GM18517 (cell line): Measurements from ENCODE around the gene TMEM108.
A peak's percentile ranks its signal among the peaks of the same experiment; 100 is the strongest.

Experiments used
- ATAC-seq: cut with Tn5 transposase; IDR thresholded peaks from one replicate; pipeline ENCODE4 v1.9.1; 2021; ENCODE audit warnings: mild to moderate bottlenecking, moderate library complexity; ENCODE audit not compliant: unreplicated experiment

The TMEM108 gene

DNA sequence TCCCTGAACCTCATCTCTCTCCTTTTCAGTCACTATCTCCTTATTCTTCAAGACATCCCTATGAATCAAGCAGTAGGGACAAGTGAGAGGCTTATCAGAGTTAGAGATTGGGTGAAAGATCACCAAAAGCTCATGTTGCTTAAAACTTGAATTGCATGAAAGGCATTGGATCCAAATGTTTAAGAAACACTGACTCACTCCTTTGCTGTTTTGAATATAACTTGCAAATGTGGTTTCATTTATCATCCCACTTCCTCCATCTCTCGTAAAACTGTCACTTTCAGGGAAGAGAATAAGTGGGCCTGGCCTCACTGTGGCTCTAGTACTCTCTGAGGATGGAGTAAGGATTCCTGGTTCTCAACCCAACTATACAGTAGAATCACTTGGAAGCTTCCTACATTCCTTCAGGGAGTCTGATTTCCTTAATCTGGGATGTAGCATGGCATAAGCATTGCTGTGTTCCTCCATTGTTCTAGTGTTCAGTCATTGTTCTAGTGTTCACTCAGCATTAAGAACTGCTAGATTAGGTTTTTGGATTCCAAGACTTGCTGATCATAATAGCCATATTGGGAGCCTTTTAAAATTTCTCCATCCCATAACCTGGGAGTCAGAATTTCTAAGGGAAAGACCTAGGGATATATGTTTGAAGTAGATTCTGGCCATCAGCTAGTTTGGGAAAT is 171.8 kb downstream of the TMEM108 start:
- no peak for ATAC-seq

DNA sequence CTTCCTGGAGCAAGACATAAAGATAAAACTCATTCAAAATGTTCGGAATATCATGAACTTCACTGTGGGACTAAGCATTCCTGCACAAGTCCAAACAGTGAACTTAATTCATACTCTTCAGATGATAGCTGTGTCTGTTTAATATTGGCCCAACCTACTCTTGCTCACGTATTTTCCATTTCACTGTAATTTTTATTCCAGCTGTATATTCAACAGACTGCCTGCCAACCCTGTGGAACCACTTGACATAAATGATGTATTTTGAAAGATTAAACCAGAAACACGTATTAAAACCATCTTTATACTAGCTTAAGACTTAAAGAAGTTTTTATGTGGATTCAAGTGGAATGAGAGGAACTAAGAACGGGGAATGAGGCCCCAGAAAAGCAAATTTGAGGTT is 172.5 kb downstream of the TMEM108 start:
- ATAC-seq, result no peak

DNA sequence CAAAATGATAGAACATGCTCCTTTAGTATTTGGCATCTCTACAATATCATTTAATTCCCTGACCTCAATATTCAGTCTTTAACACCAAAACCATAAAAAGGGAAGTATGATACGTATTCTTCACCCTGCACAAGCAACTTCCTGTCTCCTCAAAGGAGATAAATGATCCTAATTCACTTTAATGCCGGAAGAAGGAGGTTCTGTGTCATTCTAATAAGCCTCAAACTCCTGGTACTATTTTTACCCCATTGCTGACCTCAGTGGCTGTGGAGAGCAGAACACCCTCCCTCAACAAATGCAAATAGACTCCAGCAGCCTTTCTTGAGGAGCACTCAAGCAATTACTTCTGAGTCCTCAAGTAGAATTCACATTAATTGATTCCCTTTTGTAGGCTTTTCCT is 173.3 kb downstream of the TMEM108 start:
- ATAC-seq, result peak; percentile 94

DNA sequence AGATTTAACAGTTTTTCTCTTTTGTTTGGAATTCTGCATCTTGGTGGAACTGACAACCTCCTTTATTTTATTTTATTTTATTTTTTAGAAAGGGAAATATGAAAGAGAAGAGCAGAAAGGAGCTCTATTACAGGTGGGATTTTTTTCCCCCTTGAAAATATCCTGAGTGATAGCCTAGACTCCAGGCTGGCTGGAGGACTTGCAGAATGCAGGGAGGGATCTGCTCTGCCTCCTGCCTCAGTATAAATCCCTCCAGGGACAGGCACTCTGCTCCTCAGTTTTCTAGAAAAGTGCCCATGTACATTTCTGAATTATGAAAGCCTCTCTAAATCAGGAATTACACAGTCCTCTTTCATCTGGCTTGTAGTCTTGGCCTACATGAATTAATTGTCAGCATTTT is 173.7 kb downstream of the TMEM108 start:
- ATAC-seq, result no peak

DNA sequence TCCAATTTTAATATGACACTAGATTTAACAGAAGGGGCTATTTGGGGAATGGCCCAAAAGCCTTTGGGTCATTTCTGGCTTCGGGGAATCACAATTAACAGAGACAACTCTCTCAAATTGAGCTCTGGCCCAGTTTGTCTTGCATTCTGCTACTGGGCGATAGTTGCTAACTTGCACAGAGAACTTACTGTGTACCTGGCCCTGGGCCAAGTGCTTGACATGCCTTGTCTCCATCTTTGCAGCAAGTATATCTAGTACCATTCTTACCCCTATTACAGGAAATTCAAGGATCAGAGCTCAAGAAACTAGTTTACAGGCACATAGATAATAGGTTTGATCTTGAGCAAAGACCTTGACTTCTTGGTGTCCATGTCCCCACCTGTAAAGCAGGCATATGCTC is 175.7 kb downstream of the TMEM108 start:
- ATAC-seq, result no peak

DNA sequence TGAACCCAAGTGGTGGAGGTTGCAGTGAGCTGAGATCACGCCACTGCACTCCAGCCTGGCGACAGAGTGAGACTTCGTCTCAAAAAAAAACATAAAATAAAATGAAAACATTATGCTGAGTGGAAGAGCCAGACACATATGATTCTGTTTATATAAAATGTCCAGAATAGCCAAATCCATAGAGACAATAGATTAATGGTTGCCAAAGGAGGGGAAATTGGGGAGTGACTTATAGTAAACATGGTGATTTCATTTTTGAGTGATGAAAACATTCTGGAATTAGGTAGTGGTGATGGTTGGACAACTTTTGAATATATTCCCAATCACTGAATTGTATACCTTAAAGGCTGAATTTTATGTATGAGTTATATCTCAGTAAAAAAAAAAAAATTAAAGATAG is 189.6 kb downstream of the TMEM108 start:
- no peak for ATAC-seq

DNA sequence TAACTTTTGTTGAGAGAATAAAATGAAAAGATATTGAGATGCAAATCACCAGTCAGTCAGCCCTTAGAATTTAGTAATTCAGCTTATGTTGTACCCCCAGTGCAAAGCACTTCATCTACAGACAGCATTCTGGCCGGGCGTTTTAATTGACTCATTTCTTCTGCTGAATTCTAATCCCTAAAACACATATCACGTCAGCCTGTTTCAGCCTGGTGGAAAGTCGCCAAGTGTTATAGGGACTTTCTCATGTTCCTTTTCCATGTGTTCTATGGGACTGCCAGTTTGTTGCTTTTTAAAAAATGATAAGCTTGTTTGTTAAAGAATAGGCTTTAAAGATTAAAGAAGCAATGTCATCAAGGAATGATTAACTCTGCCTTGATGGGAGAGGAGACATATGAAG is 192.0 kb downstream of the TMEM108 start:
- ATAC-seq, result no peak

DNA sequence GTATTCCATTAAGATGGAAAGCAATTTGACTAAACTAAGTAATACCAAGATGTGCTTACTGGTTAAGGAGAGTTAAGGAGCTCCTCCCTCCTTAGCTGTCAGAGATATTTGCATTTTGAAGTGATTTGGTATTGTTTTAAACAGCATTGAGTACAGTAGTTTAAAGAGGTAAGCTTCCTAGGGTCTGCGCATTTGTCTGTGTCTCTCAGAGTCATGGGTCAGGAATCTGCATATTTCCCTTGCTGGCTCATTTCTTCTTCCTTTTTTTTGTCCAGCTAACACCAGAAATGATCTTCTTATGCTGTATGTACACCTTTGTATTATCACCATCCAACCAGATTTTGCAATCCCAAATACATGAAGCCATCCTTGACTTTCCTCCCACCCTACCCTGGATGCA is 198.7 kb downstream of the TMEM108 start:
- no peak for ATAC-seq

DNA sequence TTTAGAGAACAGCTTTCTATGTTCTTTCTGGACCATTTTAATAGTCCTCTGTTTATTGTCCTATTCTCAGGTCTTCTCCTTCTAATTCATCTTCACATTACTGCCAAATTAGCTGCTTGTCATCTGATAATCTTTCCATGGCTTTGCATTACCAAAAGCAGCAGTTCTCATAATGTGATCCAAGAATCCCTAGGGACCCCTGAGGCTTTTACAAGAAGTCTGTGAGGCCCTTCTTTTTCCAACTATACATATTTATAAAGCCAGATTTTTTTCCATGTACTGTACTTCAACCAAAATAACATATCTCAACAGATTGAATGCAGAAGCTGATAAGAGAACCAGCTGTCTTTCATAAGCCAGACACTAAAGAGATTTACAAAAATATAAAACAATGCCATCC is 199.2 kb downstream of the TMEM108 start:
- no peak for ATAC-seq

DNA sequence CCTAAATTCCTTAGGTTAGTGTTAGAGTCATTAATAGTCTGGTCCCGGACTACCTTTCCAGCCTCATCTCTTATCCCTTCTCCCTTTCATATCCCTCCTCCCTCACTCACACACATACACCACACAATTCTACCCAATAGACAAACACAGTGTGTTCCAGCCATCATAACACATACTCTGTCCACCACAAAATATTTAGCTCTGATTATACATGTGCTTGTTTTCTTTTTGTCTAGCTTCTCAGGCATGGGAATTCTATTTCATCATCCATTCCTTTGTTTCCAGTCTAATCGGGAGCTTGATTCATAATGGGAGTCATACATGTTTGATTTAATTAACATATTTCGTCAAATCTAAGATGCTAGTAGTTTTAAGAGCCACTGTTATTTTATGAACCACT is 199.8 kb downstream of the TMEM108 start:
- no peak for ATAC-seq

DNA sequence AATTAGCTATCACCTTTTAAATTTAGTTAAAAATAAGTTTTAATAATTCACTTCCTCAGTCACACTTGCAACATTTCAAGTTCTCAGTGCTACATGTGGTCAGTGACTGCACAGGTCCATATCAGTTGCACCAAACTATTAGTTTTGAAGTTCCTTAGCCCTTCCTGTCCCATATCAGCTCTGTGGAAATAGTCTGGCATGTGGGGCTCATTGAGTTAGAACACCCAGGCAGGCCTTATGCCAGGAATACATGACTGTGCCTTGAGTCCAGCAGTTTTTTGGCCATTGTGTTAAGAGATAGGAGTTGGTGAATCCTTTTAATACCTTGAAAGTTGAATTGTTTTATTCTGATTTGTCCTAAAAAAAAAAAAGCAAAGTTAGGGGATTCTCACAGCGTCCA is 207.9 kb downstream of the TMEM108 start:
- ATAC-seq, result no peak

DNA sequence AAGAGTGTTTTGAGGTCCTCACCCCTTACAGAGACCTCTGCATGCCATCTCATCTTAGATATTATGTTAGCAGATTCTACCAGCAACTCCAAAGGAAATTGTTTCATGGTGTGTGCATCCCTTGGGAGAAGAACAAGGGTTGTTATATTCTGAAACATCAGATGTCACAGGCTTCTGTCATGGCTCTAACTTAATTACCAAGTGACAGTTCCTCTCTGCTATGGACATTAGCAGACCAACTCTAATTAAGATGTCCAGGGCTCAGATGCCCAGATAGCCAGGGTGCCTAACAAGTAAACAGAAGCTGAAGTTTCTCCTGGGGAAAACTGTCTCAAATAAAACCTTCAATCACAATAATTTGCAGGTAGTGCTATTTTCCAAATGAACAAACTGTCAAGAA is 208.6 kb downstream of the TMEM108 start:
- ATAC-seq, result no peak

DNA sequence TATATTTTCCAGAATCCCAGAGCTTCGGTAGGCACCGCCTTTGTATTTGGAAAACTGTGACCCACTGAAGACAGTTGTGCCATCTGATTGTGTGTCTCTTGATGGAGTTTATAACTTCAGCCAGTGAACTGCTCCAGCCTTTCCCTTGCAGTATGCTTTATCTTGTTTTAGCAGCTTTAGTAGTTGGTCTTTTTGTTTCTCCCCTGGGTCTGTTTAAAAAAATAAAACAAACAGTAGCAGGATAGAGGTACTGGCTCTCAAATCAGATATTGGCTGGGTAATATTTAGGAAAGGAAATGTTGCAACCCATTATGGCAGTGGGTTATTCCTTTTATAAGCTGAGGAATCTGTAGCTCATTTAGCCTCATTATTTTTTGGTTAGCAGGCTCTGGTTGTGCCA is 210.2 kb downstream of the TMEM108 start:
- ATAC-seq, result no peak

DNA sequence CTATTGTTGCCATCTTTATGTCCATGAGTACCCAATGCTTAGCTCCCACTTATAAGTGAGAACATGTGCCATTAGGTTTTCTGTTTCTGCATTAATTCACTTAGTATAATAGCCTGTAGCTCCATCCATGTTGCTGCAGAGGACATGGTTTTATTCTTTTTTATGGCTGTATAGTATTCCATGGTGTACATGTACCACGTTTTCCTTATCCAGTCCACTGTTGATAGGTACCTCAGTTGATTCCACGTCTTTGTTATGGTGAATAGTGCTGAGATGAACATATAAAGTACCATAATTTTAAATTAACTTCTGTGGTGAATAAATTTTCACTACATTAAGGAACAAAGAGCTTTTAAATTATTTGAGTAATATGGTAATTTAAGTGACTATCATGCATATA is 211.3 kb downstream of the TMEM108 start:
- no peak for ATAC-seq

DNA sequence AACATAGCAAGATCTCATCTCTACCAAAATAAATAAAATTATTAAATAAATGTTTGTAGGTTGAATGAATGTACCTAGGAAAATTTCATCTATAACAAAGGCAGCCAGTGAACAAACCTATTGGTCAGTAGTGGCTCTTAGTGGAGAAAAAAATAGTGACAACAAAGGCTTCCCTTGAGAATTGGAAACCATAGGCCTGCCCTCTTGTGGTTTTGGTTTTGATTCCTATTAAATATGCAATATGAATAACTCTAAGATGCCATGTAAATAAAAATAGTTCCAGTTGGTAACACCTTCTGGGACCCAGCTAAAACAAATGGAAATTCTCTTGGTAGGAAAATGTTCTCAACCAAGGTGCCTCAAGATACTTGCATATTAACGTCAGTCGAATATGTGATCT is 216.0 kb downstream of the TMEM108 start:
- no peak for ATAC-seq

DNA sequence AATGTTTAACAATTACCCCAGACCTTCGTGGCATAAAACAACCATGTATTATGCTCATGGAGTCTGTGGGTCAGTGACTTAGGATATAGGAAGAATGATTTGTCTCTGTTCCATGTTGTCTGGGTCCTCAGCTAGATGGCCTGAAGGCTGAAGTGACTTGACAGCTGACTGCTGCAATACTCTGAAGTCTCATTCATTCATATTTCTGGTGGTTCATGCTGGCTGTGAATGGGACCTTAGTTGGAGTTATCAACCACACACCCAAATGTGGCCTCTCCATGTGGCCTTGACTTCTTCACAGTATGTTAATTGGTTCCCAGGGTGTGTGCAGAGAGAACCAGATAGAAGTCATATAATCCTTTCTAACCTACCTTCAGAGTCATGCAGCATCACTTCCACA is 216.5 kb downstream of the TMEM108 start:
- no peak for ATAC-seq

DNA sequence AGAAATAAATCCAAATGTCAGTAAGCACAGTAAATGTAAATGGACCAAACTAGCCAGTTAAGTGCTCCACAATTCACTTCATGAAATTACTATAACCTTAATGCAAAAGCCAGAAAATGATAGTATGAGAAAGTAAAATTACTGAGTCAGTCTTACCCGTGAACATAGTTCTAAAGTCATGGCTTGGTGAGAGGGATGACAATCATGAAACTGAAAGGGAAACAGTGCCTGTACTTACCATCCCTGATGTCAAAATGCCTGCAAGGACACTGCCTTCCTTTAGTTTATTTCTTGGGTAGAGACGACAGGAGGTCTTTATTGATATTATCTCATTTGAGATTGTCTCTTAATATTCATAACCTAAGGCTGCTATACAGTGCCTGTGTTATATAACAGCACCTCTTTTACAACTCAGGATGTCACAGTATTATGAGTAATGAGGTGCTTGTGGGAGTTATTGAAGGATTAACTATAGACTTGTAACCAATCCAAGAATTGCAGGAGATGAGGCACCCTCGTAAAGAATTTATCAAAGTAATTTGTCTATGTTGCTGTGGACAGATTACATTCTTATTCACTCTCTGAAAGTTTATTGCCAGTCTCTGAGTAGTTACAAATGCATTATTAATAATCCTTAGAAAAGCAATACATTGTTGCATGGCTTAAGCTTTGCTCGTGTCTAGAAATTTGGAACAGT is 218.7 kb downstream of the TMEM108 start:
- ATAC-seq, result no peak

DNA sequence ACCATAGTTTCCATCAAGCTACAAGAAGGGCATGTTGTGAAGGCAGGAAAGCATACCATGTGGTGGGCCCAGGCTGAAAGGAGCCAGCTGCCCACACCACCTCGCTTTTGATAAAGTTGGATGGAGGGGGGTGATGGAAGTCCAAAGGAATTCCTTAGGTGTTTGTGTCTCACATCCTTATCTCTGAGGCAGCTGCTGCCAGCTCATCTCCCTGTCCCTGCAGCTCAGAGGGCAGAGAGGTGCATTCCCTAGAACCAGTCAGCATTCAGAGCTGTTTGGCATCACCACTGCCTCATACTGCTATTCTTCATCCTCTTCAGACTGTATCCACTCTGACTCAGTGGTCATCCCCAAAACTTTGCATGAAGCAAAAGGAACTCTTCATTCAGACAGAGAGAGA is 220.2 kb downstream of the TMEM108 start:
- ATAC-seq, result no peak

DNA sequence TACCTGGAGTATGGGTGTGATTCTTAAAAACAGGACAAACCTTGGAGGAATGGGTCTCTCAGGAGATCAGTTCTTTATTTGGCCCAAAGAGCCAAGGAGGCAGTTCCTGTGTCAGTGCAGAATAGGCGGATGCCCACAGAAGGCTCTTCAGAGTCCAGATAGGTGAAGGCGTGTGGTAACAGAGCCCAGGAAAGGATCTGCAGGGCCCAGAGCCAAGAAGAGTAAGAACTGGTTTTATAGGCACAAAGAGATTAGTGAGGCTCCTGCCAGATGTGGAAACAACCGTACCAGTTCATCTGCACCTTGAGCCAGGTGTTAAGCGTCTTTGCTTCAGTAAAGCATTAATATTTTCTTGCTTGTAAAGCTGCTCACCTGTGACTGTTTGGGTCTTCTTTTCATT is 221.6 kb downstream of the TMEM108 start:
- ATAC-seq, result no peak

DNA sequence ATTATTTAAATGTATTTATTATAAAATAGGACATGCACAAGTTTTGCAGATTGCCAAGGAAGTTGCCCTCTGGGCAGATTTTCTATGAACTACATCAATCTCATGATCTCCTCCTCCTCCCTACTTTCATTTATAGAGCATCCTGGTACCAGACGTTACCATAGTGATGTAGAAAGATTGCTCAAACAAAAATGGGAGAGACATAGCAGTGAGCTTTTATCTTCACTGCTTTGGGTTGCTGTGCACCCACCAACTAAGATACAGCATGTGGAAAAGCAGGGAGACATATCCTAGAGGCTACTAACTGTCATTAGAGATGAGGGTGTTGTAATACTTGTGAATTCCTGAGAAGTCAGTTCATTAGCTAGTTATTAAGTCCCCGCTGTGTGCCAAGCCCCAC is 224.1 kb downstream of the TMEM108 start:
- ATAC-seq, result no peak

DNA sequence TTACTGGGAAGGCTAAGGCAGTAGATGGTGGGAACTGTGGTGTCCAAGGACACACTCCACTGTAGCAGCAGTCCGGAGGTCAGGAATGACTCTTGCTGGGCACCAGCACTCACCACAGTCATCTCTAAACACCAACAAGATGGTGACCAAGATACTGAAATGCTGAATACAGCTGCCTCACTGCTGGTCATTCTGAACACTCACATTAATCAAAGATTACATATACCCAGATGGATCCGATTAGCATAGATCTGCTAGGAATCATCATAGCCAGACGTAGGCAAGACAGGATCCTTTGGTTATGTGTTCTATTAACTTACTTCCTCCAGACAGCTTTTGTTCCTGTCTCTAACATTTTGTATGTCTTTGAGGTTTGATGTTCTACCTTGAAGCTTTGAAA is 226.7 kb downstream of the TMEM108 start:
- no peak for ATAC-seq

DNA sequence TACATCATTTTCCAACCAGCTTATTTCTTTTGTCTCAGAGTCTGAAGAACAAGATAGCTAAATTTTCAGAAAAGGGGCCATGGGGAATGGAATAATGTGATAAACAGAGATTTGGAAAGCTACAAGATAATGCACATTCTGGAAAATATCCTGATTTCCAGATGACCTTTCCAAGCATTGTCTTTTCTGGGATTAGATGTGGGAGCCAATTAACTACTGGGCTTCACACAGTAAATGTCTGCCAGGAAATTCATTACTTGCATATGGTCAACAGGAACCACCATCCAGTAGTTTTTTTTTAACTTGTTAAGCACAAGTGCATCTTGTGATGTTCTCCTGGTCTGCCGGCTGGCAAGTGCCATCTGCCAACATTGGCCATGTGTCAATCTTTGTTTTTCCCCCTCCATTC is 230.5 kb downstream of the TMEM108 start:
- no peak for ATAC-seq

DNA sequence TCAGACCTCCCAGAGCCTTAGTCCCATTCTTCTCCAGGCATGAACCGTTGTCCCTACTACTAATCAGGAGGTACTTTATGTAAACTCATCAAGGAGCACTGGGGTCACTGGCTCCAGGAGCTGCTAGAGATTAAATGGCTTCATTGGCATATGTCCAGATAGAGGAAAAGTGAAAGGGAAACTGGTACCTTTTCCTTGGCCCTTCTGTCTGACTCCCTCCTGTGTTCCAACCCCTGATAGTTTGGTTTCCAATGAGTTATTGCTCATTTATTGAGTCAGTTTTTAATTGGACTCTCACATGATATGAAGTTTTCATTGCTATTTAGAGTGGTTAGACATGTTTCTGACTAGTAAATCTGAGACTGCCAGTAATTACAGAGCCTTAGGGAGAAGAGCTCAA is 231.2 kb downstream of the TMEM108 start:
- ATAC-seq, result no peak
